ENCODE data around the gene NIPA2.

NIPA2 gene

GRCh38 chr15:22868928-22869327 lies 30.5 kb downstream of the NIPA2 start:
- H3K9me3 ChIP-seq (ENCODE audit: control insufficient read depth, insufficient read depth, low read depth, low read length) = no peaks in the 10 kb centered on the region
- H3K36me3 ChIP-seq (ENCODE audit: control insufficient read depth in 2 of 2, insufficient read depth in 1 of 2, low read length in 2 of 2) = peaks cover 5 to 80% of the 10 kb centered on the region in 2 experiments; a peak in 2 of 3 replicates
- ChIA-PET CTCF (interaction anchor here (0.5 kb wide), 1 partner anchor 83 kb away, joined by 3 read pairs; no protein-coding TSS in a partner anchor), POLR2A (no interaction called here)
- no peak overlapping the region for H3K4me3 ChIP-seq (ENCODE audit: low read depth, low read length)
- TF ChIP-seq TRIM28 (IDR thresholded peaks at IDR 0.05; ENCODE audit: borderline replicate concordance, low read length) = no peak
- no peak for TF ChIP-seq ZSCAN4 (tag by site-specific recombination; IDR thresholded peaks at IDR 0.05)
- no peak for TF ChIP-seq ZSCAN23 (tag by site-specific recombination; IDR thresholded peaks at IDR 0.05)
- no peak for TF ChIP-seq ZNF175 (tag by site-specific recombination; IDR thresholded peaks at IDR 0.05)
- no peak for TF ChIP-seq ZNF623 (tag by site-specific recombination; IDR thresholded peaks at IDR 0.05)
- TF ChIP-seq EGR2 (tag by site-specific recombination; IDR thresholded peaks at IDR 0.05; ENCODE audit: low read depth) = no peak
- no peak for TF ChIP-seq SALL2 (tag by site-specific recombination; IDR thresholded peaks at IDR 0.05; ENCODE audit: borderline replicate concordance)
- no peak for TF ChIP-seq PRDM4 (tag by site-specific recombination; IDR thresholded peaks at IDR 0.05)
- H3K27ac ChIP-seq (ENCODE audit: extremely low read depth, low read depth, low read length) = no peak overlapping the region
- H3K4me1 ChIP-seq (ENCODE audit: control insufficient read depth, insufficient read depth, low read length) = no peaks in the 10 kb centered on the region

- TF ChIP-seq ZNF621 (tag by site-specific recombination; IDR thresholded peaks at IDR 0.05) (no peak), ZNF558 (tag by site-specific recombination; IDR thresholded peaks at IDR 0.05) (0 out of 2 replicates have a peak, but pooled peaks have one; percentile 15), ZNF223 (tag by site-specific recombination; IDR thresholded peaks at IDR 0.05) (no peak)
- POLR2A ChIA-PET = no interaction called here
- no peaks in the 10 kb centered on the region for H3K4me1 ChIP-seq (ENCODE audit: control insufficient read depth, insufficient read depth, low read length)
- no peak overlapping the region for H3K4me3 ChIP-seq (ENCODE audit: low read depth, low read length)
- H3K27ac ChIP-seq (ENCODE audit: extremely low read depth, low read depth, low read length) = no peak overlapping the region
- peaks cover 5 to 80% of the 10 kb centered on the region in 2 experiments; a peak in 2 of 3 replicates for H3K36me3 ChIP-seq (ENCODE audit: control insufficient read depth in 2 of 2, insufficient read depth in 1 of 2, low read length in 2 of 2)
- H3K9me3 ChIP-seq (ENCODE audit: control insufficient read depth, insufficient read depth, low read depth, low read length) = no peaks in the 10 kb centered on the region
- CTCF ChIA-PET = no interaction called here
Observed at GRCh38 chr15:22869856-22870255, 31.4 kb downstream of the NIPA2 start.

- Histone ChIP-seq H3K36me3 (ENCODE audit: control insufficient read depth in 2 of 2, insufficient read depth in 1 of 2, low read length in 2 of 2) (peaks cover 5 to 77% of the 10 kb centered on the region in 2 experiments; a peak in 2 of 3 replicates), H3K4me3 (ENCODE audit: low read depth, low read length) (no peak overlapping the region), H3K9me3 (ENCODE audit: control insufficient read depth, insufficient read depth, low read depth, low read length) (no peaks in the 10 kb centered on the region), H3K27ac (ENCODE audit: extremely low read depth, low read depth, low read length) (no peak overlapping the region), H3K4me1 (ENCODE audit: control insufficient read depth, insufficient read depth, low read length) (no peaks in the 10 kb centered on the region)
- CTCF ChIA-PET = no interaction called here
- TF ChIP-seq ZNF292 (tag by site-specific recombination; IDR thresholded peaks at IDR 0.05; ENCODE audit: borderline replicate concordance, low read depth) (no peak), ZXDB (tag by site-specific recombination; IDR thresholded peaks at IDR 0.05) (no peak), ZBTB20 (tag by site-specific recombination; IDR thresholded peaks at IDR 0.05) (no peak), ZNF544 (tag by site-specific recombination; IDR thresholded peaks at IDR 0.05) (no peak), ZNF2 (tag by site-specific recombination; IDR thresholded peaks at IDR 0.05) (no peak), ZSCAN16 (tag by site-specific recombination; IDR thresholded peaks at IDR 0.05) (no peak)
- POLR2A ChIA-PET = no interaction called here
Observed at GRCh38 chr15:22870865-22871264, 32.4 kb downstream of the NIPA2 start.
